ENCODE results near the gene OTUD1. TPM values are rescaled to one million over a fixed set of nuclear protein-coding genes. Genes with fewer than 3 reads are reported as not detected.

The OTUD1 gene
- total and polyA plus RNA-seq, 2 donors (not counting 1 experiment from before 2014, with no cell fraction given), result 3.7 to 6.8 TPM

GRCh38 chr10:23459308-23459939 is 20.5 kb downstream of the OTUD1 start:
- Histone ChIP-seq H3K9me3 (ENCODE audit: control insufficient read depth, insufficient read depth, low read depth, low read length) (no peaks in the 10 kb centered on the region), H3K36me3 (ENCODE audit: control insufficient read depth, insufficient read depth, low read length) (no peaks in the 10 kb centered on the region), H2AFZ (ENCODE audit: low read length) (no peak overlapping the region), H3K4me3 (replicated peaks in 1 of 4; ENCODE audit: control extremely low read depth in 1 of 4, insufficient read depth in 1 of 4, low read depth in 3 of 4, low read length in 4 of 4) (no peak overlapping the region), H4K20me1 (ENCODE audit: control insufficient read depth, extremely low read depth, insufficient read depth, low read length) (no peaks in the 10 kb centered on the region), H3K27ac (ENCODE audit: insufficient read depth, low read length) (no peak overlapping the region), H3K4me1 (ENCODE audit: control insufficient read depth, extremely low read depth, insufficient read depth, low read length) (no peaks in the 10 kb centered on the region), H3K9ac (ENCODE audit: insufficient read depth, low read length) (no peak overlapping the region), H3K27me3 (ENCODE audit: control insufficient read depth, insufficient read depth, low read length) (no peaks in the 10 kb centered on the region), H3K79me2 (ENCODE audit: control insufficient read depth, insufficient read depth, low read length) (no peaks in the 10 kb centered on the region), H3K4me2 (ENCODE audit: extremely low read depth, insufficient read depth, low read length) (no peak overlapping the region)
- no peak for DNase-seq (ENCODE audit: low read depth in 2 of 2)
- TF ChIP-seq EZH2 (IDR thresholded peaks at IDR 0.05; ENCODE audit: low read length, missing control alignments), result no peak
- TF ChIP-seq, protein P1, sequence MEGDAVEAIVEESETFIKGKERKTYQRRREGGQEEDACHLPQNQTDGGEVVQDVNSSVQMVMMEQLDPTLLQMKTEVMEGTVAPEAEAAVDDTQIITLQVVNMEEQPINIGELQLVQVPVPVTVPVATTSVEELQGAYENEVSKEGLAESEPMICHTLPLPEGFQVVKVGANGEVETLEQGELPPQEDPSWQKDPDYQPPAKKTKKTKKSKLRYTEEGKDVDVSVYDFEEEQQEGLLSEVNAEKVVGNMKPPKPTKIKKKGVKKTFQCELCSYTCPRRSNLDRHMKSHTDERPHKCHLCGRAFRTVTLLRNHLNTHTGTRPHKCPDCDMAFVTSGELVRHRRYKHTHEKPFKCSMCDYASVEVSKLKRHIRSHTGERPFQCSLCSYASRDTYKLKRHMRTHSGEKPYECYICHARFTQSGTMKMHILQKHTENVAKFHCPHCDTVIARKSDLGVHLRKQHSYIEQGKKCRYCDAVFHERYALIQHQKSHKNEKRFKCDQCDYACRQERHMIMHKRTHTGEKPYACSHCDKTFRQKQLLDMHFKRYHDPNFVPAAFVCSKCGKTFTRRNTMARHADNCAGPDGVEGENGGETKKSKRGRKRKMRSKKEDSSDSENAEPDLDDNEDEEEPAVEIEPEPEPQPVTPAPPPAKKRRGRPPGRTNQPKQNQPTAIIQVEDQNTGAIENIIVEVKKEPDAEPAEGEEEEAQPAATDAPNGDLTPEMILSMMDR (conservative IDR thresholded peaks at IDR 0.05 in 1 of 2, IDR thresholded peaks at IDR 0.05 in 1 of 2; ENCODE audit: low read depth in 1 of 2, low read length in 2 of 2), result no peak

DNA sequence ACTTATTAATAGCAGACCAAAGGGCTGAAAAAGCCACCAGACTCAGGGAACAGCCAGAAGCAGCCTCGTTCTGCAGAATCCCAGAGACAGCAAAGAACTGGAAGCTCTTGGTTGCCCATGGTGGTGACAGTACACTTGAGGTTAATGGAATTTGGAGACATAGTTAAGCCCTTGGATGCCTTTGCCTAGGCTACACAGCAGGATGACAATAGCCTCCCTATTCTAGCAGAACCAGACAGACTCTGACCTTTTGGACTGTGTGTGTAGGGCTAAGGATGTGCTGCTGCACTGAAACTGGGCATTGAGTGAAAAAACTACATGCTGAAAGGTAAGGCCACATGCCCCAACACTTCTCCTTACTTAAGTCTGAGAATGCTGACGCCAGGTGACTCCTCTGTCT is 22.7 kb downstream of the OTUD1 start:
- Histone ChIP-seq H3K4me1 (ENCODE audit: control insufficient read depth, extremely low read depth, insufficient read depth, low read length) (no peaks in the 10 kb centered on the region), H3K4me3 (replicated peaks in 1 of 4; ENCODE audit: control extremely low read depth in 1 of 4, insufficient read depth in 1 of 4, low read depth in 3 of 4, low read length in 4 of 4) (no peak overlapping the region), H3K9me3 (ENCODE audit: control insufficient read depth, insufficient read depth, low read depth, low read length) (no peaks in the 10 kb centered on the region), H4K20me1 (ENCODE audit: control insufficient read depth, extremely low read depth, insufficient read depth, low read length) (no peaks in the 10 kb centered on the region), H3K4me2 (ENCODE audit: extremely low read depth, insufficient read depth, low read length) (no peak overlapping the region), H3K27me3 (ENCODE audit: control insufficient read depth, insufficient read depth, low read length) (no peaks in the 10 kb centered on the region), H3K79me2 (ENCODE audit: control insufficient read depth, insufficient read depth, low read length) (no peaks in the 10 kb centered on the region), H3K9ac (ENCODE audit: insufficient read depth, low read length) (no peak overlapping the region), H3K27ac (ENCODE audit: insufficient read depth, low read length) (no peak overlapping the region), H3K36me3 (ENCODE audit: control insufficient read depth, insufficient read depth, low read length) (no peaks in the 10 kb centered on the region), H2AFZ (ENCODE audit: low read length) (no peak overlapping the region)
- DNase-seq (ENCODE audit: low read depth in 2 of 2), result no peak
- TF ChIP-seq, protein P1 (conservative IDR thresholded peaks at IDR 0.05 in 1 of 2, IDR thresholded peaks at IDR 0.05 in 1 of 2; ENCODE audit: low read depth in 1 of 2, low read length in 2 of 2), result no peak
- no peak for TF ChIP-seq EZH2 (IDR thresholded peaks at IDR 0.05; ENCODE audit: low read length, missing control alignments)

GRCh38 chr10:23467012-23467411 is 28.1 kb downstream of the OTUD1 start:
- Histone ChIP-seq H3K79me2 (ENCODE audit: control insufficient read depth, insufficient read depth, low read length) (no peaks in the 10 kb centered on the region), H3K4me2 (ENCODE audit: extremely low read depth, insufficient read depth, low read length) (no peak overlapping the region), H3K9me3 (ENCODE audit: control insufficient read depth, insufficient read depth, low read depth, low read length) (no peaks in the 10 kb centered on the region), H3K4me1 (ENCODE audit: control insufficient read depth, extremely low read depth, insufficient read depth, low read length) (no peaks in the 10 kb centered on the region), H3K4me3 (replicated peaks in 1 of 4; ENCODE audit: control extremely low read depth in 1 of 4, insufficient read depth in 1 of 4, low read depth in 3 of 4, low read length in 4 of 4) (no peak overlapping the region), H4K20me1 (ENCODE audit: control insufficient read depth, extremely low read depth, insufficient read depth, low read length) (no peaks in the 10 kb centered on the region), H3K36me3 (ENCODE audit: control insufficient read depth, insufficient read depth, low read length) (no peaks in the 10 kb centered on the region), H3K9ac (ENCODE audit: insufficient read depth, low read length) (no peak overlapping the region), H2AFZ (ENCODE audit: low read length) (no peak overlapping the region), H3K27me3 (ENCODE audit: control insufficient read depth, insufficient read depth, low read length) (no peaks in the 10 kb centered on the region), H3K27ac (ENCODE audit: insufficient read depth, low read length) (no peak overlapping the region)
- no peak for DNase-seq (ENCODE audit: low read depth in 2 of 2)
- TF ChIP-seq EZH2 (IDR thresholded peaks at IDR 0.05; ENCODE audit: low read length, missing control alignments), result no peak
- TF ChIP-seq, protein P1 (conservative IDR thresholded peaks at IDR 0.05 in 1 of 2, IDR thresholded peaks at IDR 0.05 in 1 of 2; ENCODE audit: low read depth in 1 of 2, low read length in 2 of 2), result no peak

Data from fibroblast of lung (primary cell).